HepG2 (cell line): ENCODE data around the gene ACOT8. TPM values are rescaled to one million over a fixed set of nuclear protein-coding genes. Genes with fewer than 3 reads are reported as not detected.

Source experiments
- CC2D1A ChIP-seq: sonication (generic); formaldehyde crosslinking; IDR thresholded peaks from 2 replicates; pipeline ENCODE4 v1.8.1; 2023; ENCODE audit warnings: mild to moderate bottlenecking, missing genetic modification reagents
- GABPA ChIP-seq, 2 experiments: IDR thresholded peaks; 2 replicates each; pipeline ENCODE4 v1.6.1; 2011 to 2016; ENCODE audit warnings: low read depth in 2 of 2, low read length in 1 of 2, missing biosample characterization in 1 of 2, missing genetic modification characterization in 1 of 2
- GTF3A ChIP-seq: sonication (generic); formaldehyde crosslinking; conservative IDR thresholded peaks from 2 replicates; pipeline ENCODE4 v1.4.0; 2020; ENCODE audit warnings: mild to moderate bottlenecking, missing genetic modification reagents
- HMGA1 ChIP-seq: sonication (generic); formaldehyde crosslinking; conservative IDR thresholded peaks from 2 replicates; pipeline ENCODE4 v1.4.0; 2020; ENCODE audit warnings: missing genetic modification reagents
- RAD51 ChIP-seq: fragments of 450-650 bp; IDR thresholded peaks from 2 replicates; pipeline ENCODE4 v1.6.1; 2016; ENCODE audit warnings: borderline replicate concordance
- SMYD3 ChIP-seq: sonication (generic); formaldehyde crosslinking; IDR thresholded peaks from 2 replicates; pipeline ENCODE4 v1.8.1; 2023; ENCODE audit warnings: mild to moderate bottlenecking, missing genetic modification reagents
- TRIM24 ChIP-seq: sonication (generic); formaldehyde crosslinking; IDR thresholded peaks from 2 replicates; pipeline ENCODE4 v1.8.0; 2022; ENCODE audit warnings: mild to moderate bottlenecking, missing genetic modification reagents
- ZNF329 ChIP-seq: sonication (generic); formaldehyde crosslinking; IDR thresholded peaks from 2 replicates; pipeline ENCODE4 v1.9.0; 2021; ENCODE audit warnings: low read depth, mild to moderate bottlenecking, missing genetic modification reagents
- ZNF460 ChIP-seq: sonication (generic); formaldehyde crosslinking; IDR thresholded peaks from 2 replicates; pipeline ENCODE4 v1.5.1; 2020; ENCODE audit warnings: missing genetic modification reagents, mild to moderate bottlenecking, borderline replicate concordance
- polyA plus RNA-seq, 8 experiments: library from polyadenylated mRNA; depleted of rRNA in 3 of 8; stranded (reverse) in 7 of 8; unstranded in 1 of 8; fragments of >200 nt; fragmentation: Illumina TruSeq in 4 of 8; extraction: Trizol in 4 of 8; gene quantifications; 2 replicates each; pipeline versions ENCODE4 v1.2.1 to v1.2.3, GENCODE V29; 2011 to 2016; ENCODE audit warnings: low read depth in 4 of 8, missing spikeins in 1 of 8, mixed read lengths in 1 of 8; ENCODE audit not compliant: insufficient read depth in 1 of 8
- total RNA-seq, 5 experiments: library from RNA; depleted of rRNA; stranded (reverse); fragments of >200 nt; fragmentation: Illumina TruSeq; extraction: Trizol; gene quantifications; 2 replicates each; pipeline ENCODE4 v1.2.3, GENCODE V29; 2016; ENCODE audit warnings: low read depth in 1 of 5
- TF ChIP-seq, protein P1 (sequence below): sonication (generic); formaldehyde crosslinking; IDR thresholded peaks from 2 replicates; pipeline ENCODE4 v1.4.0; 2020; ENCODE audit warnings: missing genetic modification reagents
- TF ChIP-seq, protein P2 (sequence below): sonication (generic); formaldehyde crosslinking; IDR thresholded peaks from 2 replicates; pipeline ENCODE4 v1.4.0; 2020; ENCODE audit warnings: missing genetic modification reagents, borderline replicate concordance
- TF ChIP-seq, protein P3 (sequence below): sonication (generic); formaldehyde crosslinking; IDR thresholded peaks from 2 replicates; pipeline ENCODE4 v1.4.0; 2020; ENCODE audit warnings: mild to moderate bottlenecking, missing genetic modification reagents
- TF ChIP-seq, protein P4 (sequence below): sonication (generic); formaldehyde crosslinking; IDR thresholded peaks from 2 replicates; pipeline ENCODE4 v1.4.0; 2020; ENCODE audit warnings: mild to moderate bottlenecking, missing genetic modification reagents, borderline replicate concordance
- TF ChIP-seq, protein P5 (sequence below): sonication (generic); formaldehyde crosslinking; IDR thresholded peaks from 2 replicates; pipeline ENCODE4 v1.4.0; 2020; ENCODE audit warnings: mild to moderate bottlenecking, missing genetic modification reagents, borderline replicate concordance

ACOT8 gene
- total and polyA plus RNA-seq, 2 of the 13 experiments (the other 11 are each of a cell fraction or from before 2014, with no cell fraction given) = 31.4 to 45.5 TPM

DNA sequence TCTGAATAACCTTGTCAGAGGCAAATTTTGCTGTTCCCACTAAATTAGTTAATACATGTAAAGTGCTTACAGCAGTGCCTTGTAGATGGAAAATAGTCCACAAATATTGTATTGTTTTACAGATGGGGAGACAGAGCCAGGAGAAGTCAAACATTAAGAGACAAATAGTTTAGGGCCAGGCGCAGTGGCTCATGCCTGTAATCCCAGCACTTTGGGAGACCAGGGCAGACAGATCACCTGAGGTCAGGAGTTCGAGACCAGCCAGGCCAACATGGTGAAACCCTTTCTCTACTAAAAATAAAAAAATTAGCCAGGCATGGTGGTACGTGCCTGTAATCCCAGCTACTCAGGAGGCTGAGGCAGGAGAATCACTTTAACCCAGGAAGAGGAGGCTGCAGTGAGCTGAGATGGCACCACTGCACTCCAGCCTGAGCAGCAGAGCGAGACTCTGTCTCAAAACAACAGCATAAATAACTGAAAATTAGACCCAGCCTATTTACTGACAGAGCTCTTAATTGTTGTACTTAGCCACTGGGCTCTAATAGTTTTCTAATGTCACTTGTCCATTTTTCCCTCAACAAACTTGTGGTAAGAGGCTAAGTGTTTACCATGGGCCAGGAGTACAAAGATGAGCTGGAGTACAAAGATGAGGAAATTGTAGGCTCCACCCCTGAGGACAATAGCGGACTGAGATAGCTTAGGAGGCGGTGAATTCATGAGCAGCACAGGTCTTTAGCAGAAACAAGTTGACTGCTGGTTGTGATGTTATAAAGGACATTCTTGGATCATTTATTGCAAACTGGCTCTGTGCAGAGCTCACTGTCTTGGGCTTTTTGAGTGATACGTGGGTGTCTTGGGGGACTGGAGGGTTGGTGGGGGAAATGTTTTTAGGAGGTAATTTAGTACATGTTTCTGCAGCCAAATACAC lies 6.6 kb upstream of the ACOT8 start (continued):
- TF ChIP-seq, protein P1, sequence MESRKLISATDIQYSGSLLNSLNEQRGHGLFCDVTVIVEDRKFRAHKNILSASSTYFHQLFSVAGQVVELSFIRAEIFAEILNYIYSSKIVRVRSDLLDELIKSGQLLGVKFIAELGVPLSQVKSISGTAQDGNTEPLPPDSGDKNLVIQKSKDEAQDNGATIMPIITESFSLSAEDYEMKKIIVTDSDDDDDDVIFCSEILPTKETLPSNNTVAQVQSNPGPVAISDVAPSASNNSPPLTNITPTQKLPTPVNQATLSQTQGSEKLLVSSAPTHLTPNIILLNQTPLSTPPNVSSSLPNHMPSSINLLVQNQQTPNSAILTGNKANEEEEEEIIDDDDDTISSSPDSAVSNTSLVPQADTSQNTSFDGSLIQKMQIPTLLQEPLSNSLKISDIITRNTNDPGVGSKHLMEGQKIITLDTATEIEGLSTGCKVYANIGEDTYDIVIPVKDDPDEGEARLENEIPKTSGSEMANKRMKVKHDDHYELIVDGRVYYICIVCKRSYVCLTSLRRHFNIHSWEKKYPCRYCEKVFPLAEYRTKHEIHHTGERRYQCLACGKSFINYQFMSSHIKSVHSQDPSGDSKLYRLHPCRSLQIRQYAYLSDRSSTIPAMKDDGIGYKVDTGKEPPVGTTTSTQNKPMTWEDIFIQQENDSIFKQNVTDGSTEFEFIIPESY (CRISPR knock-in tag) = no peak
- no peak for TF ChIP-seq GTF3A
- TF ChIP-seq, protein P2, sequence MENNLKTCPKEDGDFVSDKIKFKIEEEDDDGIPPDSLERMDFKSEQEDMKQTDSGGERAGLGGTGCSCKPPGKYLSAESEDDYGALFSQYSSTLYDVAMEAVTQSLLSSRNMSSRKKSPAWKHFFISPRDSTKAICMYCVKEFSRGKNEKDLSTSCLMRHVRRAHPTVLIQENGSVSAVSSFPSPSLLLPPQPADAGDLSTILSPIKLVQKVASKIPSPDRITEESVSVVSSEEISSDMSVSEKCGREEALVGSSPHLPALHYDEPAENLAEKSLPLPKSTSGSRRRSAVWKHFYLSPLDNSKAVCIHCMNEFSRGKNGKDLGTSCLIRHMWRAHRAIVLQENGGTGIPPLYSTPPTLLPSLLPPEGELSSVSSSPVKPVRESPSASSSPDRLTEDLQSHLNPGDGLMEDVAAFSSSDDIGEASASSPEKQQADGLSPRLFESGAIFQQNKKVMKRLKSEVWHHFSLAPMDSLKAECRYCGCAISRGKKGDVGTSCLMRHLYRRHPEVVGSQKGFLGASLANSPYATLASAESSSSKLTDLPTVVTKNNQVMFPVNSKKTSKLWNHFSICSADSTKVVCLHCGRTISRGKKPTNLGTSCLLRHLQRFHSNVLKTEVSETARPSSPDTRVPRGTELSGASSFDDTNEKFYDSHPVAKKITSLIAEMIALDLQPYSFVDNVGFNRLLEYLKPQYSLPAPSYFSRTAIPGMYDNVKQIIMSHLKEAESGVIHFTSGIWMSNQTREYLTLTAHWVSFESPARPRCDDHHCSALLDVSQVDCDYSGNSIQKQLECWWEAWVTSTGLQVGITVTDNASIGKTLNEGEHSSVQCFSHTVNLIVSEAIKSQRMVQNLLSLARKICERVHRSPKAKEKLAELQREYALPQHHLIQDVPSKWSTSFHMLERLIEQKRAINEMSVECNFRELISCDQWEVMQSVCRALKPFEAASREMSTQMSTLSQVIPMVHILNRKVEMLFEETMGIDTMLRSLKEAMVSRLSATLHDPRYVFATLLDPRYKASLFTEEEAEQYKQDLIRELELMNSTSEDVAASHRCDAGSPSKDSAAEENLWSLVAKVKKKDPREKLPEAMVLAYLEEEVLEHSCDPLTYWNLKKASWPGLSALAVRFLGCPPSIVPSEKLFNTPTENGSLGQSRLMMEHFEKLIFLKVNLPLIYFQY (CRISPR knock-in tag) = no peak
- no peak for TF ChIP-seq CC2D1A
- TF ChIP-seq GABPA (IDR thresholded peaks at IDR 0.05; ENCODE audit: low read depth, low read length) = no peak
- no peak for TF ChIP-seq GABPA (CRISPR knock-in tag; IDR thresholded peaks at IDR 0.05; ENCODE audit: low read depth)
- TF ChIP-seq, protein P3, sequence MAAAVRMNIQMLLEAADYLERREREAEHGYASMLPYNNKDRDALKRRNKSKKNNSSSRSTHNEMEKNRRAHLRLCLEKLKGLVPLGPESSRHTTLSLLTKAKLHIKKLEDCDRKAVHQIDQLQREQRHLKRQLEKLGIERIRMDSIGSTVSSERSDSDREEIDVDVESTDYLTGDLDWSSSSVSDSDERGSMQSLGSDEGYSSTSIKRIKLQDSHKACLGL (CRISPR knock-in tag) = no peak
- no peak; the same call in 1 of the 2 replicates for TF ChIP-seq TRIM24
- TF ChIP-seq, protein P4, sequence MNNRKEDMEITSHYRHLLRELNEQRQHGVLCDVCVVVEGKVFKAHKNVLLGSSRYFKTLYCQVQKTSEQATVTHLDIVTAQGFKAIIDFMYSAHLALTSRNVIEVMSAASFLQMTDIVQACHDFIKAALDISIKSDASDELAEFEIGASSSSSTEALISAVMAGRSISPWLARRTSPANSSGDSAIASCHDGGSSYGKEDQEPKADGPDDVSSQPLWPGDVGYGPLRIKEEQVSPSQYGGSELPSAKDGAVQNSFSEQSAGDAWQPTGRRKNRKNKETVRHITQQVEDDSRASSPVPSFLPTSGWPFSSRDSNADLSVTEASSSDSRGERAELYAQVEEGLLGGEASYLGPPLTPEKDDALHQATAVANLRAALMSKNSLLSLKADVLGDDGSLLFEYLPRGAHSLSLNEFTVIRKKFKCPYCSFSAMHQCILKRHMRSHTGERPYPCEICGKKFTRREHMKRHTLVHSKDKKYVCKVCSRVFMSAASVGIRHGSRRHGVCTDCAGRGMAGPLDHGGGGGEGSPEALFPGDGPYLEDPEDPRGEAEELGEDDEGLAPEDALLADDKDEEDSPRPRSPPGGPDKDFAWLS = no peak
- TF ChIP-seq, protein P5, sequence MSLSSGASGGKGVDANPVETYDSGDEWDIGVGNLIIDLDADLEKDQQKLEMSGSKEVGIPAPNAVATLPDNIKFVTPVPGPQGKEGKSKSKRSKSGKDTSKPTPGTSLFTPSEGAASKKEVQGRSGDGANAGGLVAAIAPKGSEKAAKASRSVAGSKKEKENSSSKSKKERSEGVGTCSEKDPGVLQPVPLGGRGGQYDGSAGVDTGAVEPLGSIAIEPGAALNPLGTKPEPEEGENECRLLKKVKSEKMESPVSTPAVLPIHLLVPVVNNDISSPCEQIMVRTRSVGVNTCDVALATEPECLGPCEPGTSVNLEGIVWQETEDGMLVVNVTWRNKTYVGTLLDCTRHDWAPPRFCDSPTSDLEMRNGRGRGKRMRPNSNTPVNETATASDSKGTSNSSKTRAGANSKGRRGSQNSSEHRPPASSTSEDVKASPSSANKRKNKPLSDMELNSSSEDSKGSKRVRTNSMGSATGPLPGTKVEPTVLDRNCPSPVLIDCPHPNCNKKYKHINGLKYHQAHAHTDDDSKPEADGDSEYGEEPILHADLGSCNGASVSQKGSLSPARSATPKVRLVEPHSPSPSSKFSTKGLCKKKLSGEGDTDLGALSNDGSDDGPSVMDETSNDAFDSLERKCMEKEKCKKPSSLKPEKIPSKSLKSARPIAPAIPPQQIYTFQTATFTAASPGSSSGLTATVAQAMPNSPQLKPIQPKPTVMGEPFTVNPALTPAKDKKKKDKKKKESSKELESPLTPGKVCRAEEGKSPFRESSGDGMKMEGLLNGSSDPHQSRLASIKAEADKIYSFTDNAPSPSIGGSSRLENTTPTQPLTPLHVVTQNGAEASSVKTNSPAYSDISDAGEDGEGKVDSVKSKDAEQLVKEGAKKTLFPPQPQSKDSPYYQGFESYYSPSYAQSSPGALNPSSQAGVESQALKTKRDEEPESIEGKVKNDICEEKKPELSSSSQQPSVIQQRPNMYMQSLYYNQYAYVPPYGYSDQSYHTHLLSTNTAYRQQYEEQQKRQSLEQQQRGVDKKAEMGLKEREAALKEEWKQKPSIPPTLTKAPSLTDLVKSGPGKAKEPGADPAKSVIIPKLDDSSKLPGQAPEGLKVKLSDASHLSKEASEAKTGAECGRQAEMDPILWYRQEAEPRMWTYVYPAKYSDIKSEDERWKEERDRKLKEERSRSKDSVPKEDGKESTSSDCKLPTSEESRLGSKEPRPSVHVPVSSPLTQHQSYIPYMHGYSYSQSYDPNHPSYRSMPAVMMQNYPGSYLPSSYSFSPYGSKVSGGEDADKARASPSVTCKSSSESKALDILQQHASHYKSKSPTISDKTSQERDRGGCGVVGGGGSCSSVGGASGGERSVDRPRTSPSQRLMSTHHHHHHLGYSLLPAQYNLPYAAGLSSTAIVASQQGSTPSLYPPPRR (CRISPR knock-in tag) = peak; percentile 66; the same call in 1 of the 2 replicates
- no peak for TF ChIP-seq ZNF329 (CRISPR knock-in tag)
- TF ChIP-seq HMGA1 (CRISPR knock-in tag) = no peak
- TF ChIP-seq ZNF460 = no peak; the same call in 1 of the 2 replicates
- TF ChIP-seq RAD51 = no peak
- no peak for TF ChIP-seq SMYD3 (CRISPR knock-in tag)
